HG02884 (cell line): ENCODE data around the gene ANKRD13D.

Experiments used
- ATAC-seq: cut with Tn5 transposase; IDR thresholded peaks from one replicate; pipeline ENCODE4 v1.9.1; 2021; ENCODE audit warnings: mild to moderate bottlenecking, moderate library complexity; ENCODE audit not compliant: unreplicated experiment

The ANKRD13D gene

GRCh38 chr11:67285541-67286498 lies 3.3 kb upstream of the ANKRD13D start:
- ATAC-seq, result no peak

DNA sequence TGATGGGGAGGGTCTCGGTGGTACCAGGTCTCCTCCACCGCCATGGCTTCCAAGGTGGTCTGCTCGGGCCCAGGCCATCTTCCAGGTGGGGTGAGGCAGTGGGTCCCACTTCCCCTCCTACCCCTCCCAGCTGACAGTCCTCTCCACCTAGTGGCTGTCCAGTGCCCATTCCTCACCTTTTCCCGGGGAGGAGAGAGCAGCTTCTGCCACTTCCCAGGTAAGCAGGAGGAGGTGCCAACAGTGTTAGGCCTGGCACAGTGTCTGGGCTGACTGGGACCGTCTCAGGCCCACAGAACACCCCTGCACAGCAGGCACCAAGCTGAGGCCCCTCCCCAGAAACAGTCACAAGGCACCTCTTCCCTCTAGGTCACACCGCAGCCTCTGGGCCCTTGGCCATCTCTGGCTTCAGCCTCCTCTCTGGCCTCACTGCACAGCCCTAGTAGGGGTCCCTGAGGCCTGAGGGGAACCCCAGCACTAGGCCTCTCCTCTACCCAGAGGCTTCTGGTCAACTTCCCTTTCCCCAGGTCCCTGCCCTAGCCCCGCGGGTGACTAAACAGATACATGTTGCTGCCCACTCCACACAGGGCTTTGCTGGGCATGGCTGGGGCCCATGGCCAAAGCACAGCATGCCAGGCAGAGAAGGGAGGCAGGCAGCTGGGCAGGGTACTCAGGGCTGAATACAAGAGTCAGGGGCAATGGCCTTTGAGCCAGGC lies 2.3 kb upstream of the ANKRD13D start:
- ATAC-seq, result no peak

GRCh38 chr11:67287355-67288197 lies 1.5 kb upstream of the ANKRD13D start:
- ATAC-seq, result no peak

GRCh38 chr11:67288198-67288451 lies 978 bp upstream of the ANKRD13D start:
- no peak for ATAC-seq

GRCh38 chr11:67288452-67289225 lies 464 bp upstream of the ANKRD13D start:
- peak; percentile 49 for ATAC-seq

- ATAC-seq, result no peak
Measured at GRCh38 chr11:67289651-67290479, 762 bp downstream of the ANKRD13D start.

DNA sequence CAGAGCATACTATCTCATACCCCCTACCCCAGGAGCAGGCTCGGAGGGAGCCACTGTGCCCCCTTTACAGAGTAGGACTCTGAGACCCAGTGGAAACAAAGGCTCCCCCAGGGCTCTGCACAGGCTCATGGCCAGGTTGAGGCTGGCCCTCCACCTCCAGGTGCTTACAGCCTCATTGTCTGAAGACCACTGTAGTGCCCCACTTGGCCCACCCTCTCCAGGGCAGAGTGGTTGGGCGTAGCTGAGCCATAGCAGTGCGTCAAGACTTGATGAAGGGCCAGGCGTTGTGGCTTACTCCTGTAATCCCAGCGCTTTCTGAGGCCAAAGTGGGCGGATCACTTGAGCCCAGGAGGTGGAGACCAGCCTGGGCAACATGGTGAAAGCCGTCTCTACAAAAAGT lies 1.7 kb downstream of the ANKRD13D start:
- ATAC-seq, result no peak

GRCh38 chr11:67291481-67292381 lies 2.6 kb downstream of the ANKRD13D start:
- ATAC-seq, result no peak

DNA sequence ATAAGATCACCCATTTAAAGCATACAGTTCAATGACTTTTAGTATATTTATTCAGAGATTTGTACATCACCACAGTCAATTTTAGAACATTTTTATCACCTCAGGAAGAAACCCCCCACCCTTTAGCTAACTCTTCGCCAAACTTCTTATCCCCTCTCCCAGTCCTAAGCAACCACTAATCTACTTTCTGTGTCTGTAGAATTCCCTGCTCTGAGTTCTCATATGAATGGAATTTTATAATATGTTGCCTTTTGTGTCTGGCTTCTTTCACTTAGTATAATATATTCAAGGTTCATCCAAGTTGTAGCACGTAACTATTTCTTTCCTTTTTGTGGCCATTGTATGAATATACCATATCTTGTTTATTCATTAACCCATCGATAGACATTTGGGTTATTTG lies 3.6 kb downstream of the ANKRD13D start:
- no peak for ATAC-seq

DNA sequence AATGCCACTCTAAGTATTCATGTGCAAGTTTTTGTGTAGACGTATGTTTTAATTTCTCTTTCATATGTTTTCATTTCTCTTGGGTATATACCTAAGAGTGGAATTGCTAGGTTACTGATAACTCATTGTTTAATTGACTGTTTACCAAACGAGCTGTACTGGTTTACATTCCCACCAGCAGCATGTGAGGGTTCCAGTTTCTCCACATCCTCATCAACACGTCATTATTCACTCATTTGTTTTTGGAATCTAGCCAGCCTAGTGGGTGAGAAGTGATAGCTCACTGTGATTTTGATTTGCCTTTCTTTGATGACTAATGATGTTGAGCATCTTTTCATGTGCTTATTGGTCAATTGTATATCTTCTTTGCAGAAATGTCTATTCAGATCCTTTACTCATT lies 4.0 kb downstream of the ANKRD13D start:
- no peak for ATAC-seq

GRCh38 chr11:67295846-67296245 lies 6.7 kb downstream of the ANKRD13D start:
- ATAC-seq, result no peak

DNA sequence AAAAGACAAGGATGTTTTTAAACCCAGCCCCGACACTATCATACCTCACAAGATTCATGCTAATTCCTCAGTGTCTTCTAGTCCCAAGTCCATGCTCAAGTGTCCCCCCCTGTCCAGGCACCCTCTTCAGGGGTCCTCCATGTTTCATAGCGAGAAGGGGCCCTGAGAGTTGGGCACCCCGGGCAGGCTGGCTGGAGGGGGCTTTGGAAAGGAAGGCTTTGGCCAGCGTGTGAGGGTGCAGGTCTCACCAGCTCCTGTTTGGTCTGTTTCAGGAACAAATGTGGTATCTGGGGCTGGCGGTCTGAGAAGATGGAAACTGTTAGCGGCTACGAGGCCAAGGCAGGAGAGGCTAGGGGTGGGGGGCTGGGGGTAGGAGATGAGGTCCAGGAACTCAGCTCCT lies 9.7 kb downstream of the ANKRD13D start:
- no peak for ATAC-seq

GRCh38 chr11:67299471-67300191 lies 10.5 kb downstream of the ANKRD13D start:
- no peak for ATAC-seq

DNA sequence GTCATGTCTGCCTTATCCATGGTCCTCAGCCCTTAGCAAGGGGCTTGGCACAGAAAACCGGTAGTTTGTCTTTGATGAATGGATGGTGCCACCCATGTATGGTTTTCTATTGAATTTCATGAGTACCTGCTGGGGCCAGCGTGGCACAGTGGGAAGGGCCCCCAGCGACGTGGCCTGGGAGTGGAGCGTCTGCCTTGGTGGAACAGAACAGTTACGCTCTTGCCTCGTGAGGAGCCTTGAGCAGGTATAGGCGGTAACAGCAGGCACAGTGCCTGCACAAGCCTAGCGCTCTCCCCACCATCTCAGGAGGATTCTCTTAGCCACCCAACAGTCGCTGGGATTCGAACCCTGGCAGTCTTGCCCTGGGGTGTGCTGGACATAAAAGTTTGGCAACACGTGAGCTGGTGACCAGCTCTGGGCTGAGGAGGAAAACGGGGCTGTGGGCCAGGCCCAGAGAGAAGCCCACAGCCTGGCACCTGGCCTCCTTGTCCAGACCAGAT lies 11.2 kb downstream of the ANKRD13D start:
- ATAC-seq, result no peak

- ATAC-seq, result no peak
Measured at GRCh38 chr11:67300756-67301312, 11.7 kb downstream of the ANKRD13D start.

- no peak for ATAC-seq
Measured at GRCh38 chr11:67301313-67301921, 12.3 kb downstream of the ANKRD13D start.

DNA sequence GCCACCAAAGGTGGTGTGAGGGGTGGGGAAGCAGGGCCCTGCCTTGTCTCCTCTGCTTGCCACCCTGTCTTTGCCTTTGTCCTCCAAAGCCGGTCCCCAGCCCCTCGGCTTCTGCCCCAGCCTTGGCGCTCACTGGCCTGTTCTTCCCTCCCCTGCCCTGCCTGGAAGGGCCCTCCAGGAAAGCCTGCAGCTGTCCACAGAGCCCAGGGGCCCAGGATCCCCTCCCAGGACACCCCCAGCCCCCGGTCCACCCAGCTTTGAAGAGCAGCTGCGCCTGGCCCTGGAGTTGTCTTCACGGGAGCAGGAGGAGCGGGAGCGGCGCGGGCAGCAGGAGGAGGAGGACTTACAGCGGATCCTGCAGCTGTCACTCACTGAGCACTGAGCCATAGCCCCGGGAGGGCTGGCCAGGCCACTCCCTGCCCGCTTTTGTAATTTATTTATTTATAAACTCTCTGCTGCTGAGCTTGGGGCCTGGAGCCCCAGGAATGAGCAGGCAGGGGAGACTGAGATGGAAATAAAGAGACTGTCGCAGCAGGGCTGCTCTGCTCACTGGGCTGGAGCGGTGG lies 12.9 kb downstream of the ANKRD13D start:
- no peak for ATAC-seq
